ENCODE measurements around the gene INSR.
A peak's percentile ranks its signal among the peaks of the same experiment; 100 is the strongest.
"Not testable (repeated sequence)": the region's sequence is repeated elsewhere in the genome, so short reads cannot be mapped to it uniquely, and the experiment has no call there.

INSR gene

GRCh38 chr19:7217861-7218260 is 76.4 kb downstream of the INSR start:
- DNase-seq, result no peak

GRCh38 chr19:7216373-7216902 is 77.8 kb downstream of the INSR start:
- DNase-seq, result no peak

GRCh38 chr19:7215176-7215575 is 79.0 kb downstream of the INSR start:
- no peak for DNase-seq

- DNase-seq, result no peak
These were observed 79.7 kb downstream of the INSR start for GRCh38 chr19:7214324-7215089.

- DNase-seq, result no peak
These were observed 80.4 kb downstream of the INSR start for GRCh38 chr19:7213628-7214323.

GRCh38 chr19:7211191-7211951 is 82.8 kb downstream of the INSR start:
- DNase-seq, result no peak

GRCh38 chr19:7210359-7210758 is 83.9 kb downstream of the INSR start:
- no peak for DNase-seq

- not testable (repeated sequence) for DNase-seq
These were observed 84.5 kb downstream of the INSR start for GRCh38 chr19:7209597-7210325.

GRCh38 chr19:7209036-7209435 is 85.2 kb downstream of the INSR start:
- not testable (repeated sequence) for DNase-seq

- no peak for DNase-seq
These were observed 90.9 kb downstream of the INSR start for GRCh38 chr19:7203332-7203731.

GRCh38 chr19:7202888-7203287 is 91.3 kb downstream of the INSR start:
- no peak for DNase-seq

- DNase-seq, result no peak
These were observed 93.5 kb downstream of the INSR start for GRCh38 chr19:7200736-7201135.

GRCh38 chr19:7199613-7200533 is 94.3 kb downstream of the INSR start:
- no peak for DNase-seq

- peak; percentile 68 for DNase-seq
These were observed 96.2 kb downstream of the INSR start for GRCh38 chr19:7197760-7198696.

- DNase-seq, result peak; percentile 52
These were observed 97.0 kb downstream of the INSR start for GRCh38 chr19:7197119-7197759.

GRCh38 chr19:7196763-7197118 is 97.5 kb downstream of the INSR start:
- DNase-seq, result no peak

GRCh38 chr19:7195046-7195445 is 99.2 kb downstream of the INSR start:
- no peak for DNase-seq

- no peak for DNase-seq
These were observed 99.6 kb downstream of the INSR start for GRCh38 chr19:7194566-7194965.

- no peak for DNase-seq
These were observed 102.1 kb downstream of the INSR start for GRCh38 chr19:7191946-7192691.
